GM19023 (cell line): Measurements from ENCODE around the gene IL24.

ENCODE experiments used
- ATAC-seq: cut with Tn5 transposase; IDR thresholded peaks from one replicate; pipeline ENCODE4 v1.9.1; 2021; ENCODE audit warnings: mild to moderate bottlenecking, moderate library complexity; ENCODE audit not compliant: unreplicated experiment

The IL24 gene

GRCh38 chr1:206903687-206904086, 6.4 kb downstream of the IL24 start:
- ATAC-seq = no peak

GRCh38 chr1:206904423-206905142, 7.3 kb downstream of the IL24 start:
- ATAC-seq = no peak

GRCh38 chr1:206905295-206906164, 8.3 kb downstream of the IL24 start:
- ATAC-seq = no peak

- ATAC-seq = no peak
Measured at GRCh38 chr1:206907304-206907991, 10.2 kb downstream of the IL24 start.

- ATAC-seq = no peak
Measured at GRCh38 chr1:206908038-206908437, 10.8 kb downstream of the IL24 start.

GRCh38 chr1:206909161-206909882, 12.1 kb downstream of the IL24 start:
- no peak for ATAC-seq

- no peak for ATAC-seq
Measured at GRCh38 chr1:206909883-206910318, 12.7 kb downstream of the IL24 start.

- ATAC-seq = no peak
Measured at GRCh38 chr1:206911064-206911663, 13.9 kb downstream of the IL24 start.

GRCh38 chr1:206912445-206913095, 15.3 kb downstream of the IL24 start:
- no peak for ATAC-seq

GRCh38 chr1:206913766-206914537, 16.7 kb downstream of the IL24 start:
- ATAC-seq = no peak

- no peak for ATAC-seq
Measured at GRCh38 chr1:206915030-206915735, 17.9 kb downstream of the IL24 start.

- no peak for ATAC-seq
Measured at GRCh38 chr1:206916000-206916709, 18.9 kb downstream of the IL24 start.

GRCh38 chr1:206918076-206918475, 20.8 kb downstream of the IL24 start:
- no peak for ATAC-seq

- ATAC-seq = no peak
Measured at GRCh38 chr1:206921772-206922265, 24.6 kb downstream of the IL24 start, which contains the start of gene FCMR. Gene FCMR (minus strand): TSS chr1:206921941. CDS start chr1:206921854, 87 bp downstream.

GRCh38 chr1:206922524-206922923, 25.3 kb downstream of the IL24 start:
- no peak for ATAC-seq

- ATAC-seq = peak; percentile 55
Measured at GRCh38 chr1:206923009-206923960, 26.0 kb downstream of the IL24 start.
